WTC11 (cell line): ENCODE measurements around the gene HMGXB4. TPM values are rescaled to one million over a fixed set of nuclear protein-coding genes. Genes with fewer than 3 reads are reported as not detected.

Source experiments
- ATAC-seq: fragments of 200-7000 bp; cut with Tn5 transposase; 2 replicates; pipeline ENCODE4 v1.10.0; 2021; ENCODE audit warnings: mild to moderate bottlenecking, moderate library complexity
- CTCF ChIA-PET: fragments of 300-600 bp; sonication (Branson Sonifier 250); formaldehyde crosslinking; loops from one replicate; lab custom pipeline; 2021; ENCODE audit warnings: antibody characterized with exemption; lab: Charles Lee
- POLR2A ChIA-PET: fragments of 350-600 bp; sonication (Branson Sonifier 250); formaldehyde crosslinking; loops from one replicate; lab custom pipeline; 2021; ENCODE audit warnings: antibody characterized with exemption; lab: Charles Lee
- DNase-seq: peaks from one replicate; pipeline ENCODE4 v3.0.0; 2021; ENCODE audit warnings: low spot score
- H3K27ac Mint-ChIP-seq: 2 replicates; pipeline ENCODE4 v1.8.0; 2021; ENCODE audit warnings: mixed read lengths
- H3K27me3 Mint-ChIP-seq: 2 replicates; pipeline ENCODE4 v1.8.0; 2021; ENCODE audit warnings: low read depth, mild to moderate bottlenecking, moderate library complexity, mixed read lengths
- H3K36me3 Mint-ChIP-seq: 2 replicates; pipeline ENCODE4 v1.8.0; 2021; ENCODE audit warnings: mixed read lengths
- H3K4me1 Mint-ChIP-seq: 2 replicates; pipeline ENCODE4 v1.8.0; 2022; ENCODE audit warnings: mixed read lengths
- H3K4me3 Mint-ChIP-seq: 2 replicates; pipeline ENCODE4 v1.8.0; 2021; ENCODE audit warnings: mild to moderate bottlenecking, moderate library complexity, mixed read lengths
- H3K9me3 Mint-ChIP-seq: 2 replicates; pipeline ENCODE4 v1.8.0; 2021; ENCODE audit warnings: mixed read lengths
- ATF1 ChIP-seq: sonication (generic); formaldehyde crosslinking; IDR thresholded peaks from 2 replicates; pipeline ENCODE4 v1.8.1; 2023; ENCODE audit warnings: mild to moderate bottlenecking, moderate library complexity, missing genetic modification reagents
- E2F5 ChIP-seq: sonication (generic); formaldehyde crosslinking; IDR thresholded peaks from 2 replicates; pipeline ENCODE4 v1.8.1; 2022; ENCODE audit warnings: mild to moderate bottlenecking, moderate library complexity, missing genetic modification reagents
- MAX ChIP-seq: sonication (generic); formaldehyde crosslinking; IDR thresholded peaks from 2 replicates; pipeline ENCODE4 v1.8.0; 2022; ENCODE audit warnings: mild to moderate bottlenecking, missing genetic modification reagents
- MYBL2 ChIP-seq: sonication (generic); formaldehyde crosslinking; IDR thresholded peaks from 2 replicates; pipeline ENCODE4 v1.8.1; 2023; ENCODE audit warnings: mild to moderate bottlenecking, moderate library complexity, missing genetic modification reagents
- PREB ChIP-seq: sonication (generic); formaldehyde crosslinking; IDR thresholded peaks from 2 replicates; pipeline ENCODE4 v1.8.1; 2022; ENCODE audit warnings: mild to moderate bottlenecking, missing genetic modification reagents, moderate library complexity, borderline replicate concordance
- RORB ChIP-seq: fragments of 250-450 bp; sonication (Bioruptor Pico); IDR thresholded peaks from 2 replicates; pipeline ENCODE4 v1.9.0; 2021; ENCODE audit warnings: mild to moderate bottlenecking
- SOX15 ChIP-seq: fragments of 250-450 bp; sonication (Bioruptor Pico); IDR thresholded peaks from 2 replicates; pipeline ENCODE4 v1.9.0; 2021; ENCODE audit warnings: mild to moderate bottlenecking
- STAT6 ChIP-seq: sonication (generic); formaldehyde crosslinking; conservative IDR thresholded peaks from 2 replicates; pipeline ENCODE4 v1.8.1; 2023; ENCODE audit warnings: mild to moderate bottlenecking, low read depth, missing genetic modification reagents, moderate library complexity
- ZBTB21 ChIP-seq: sonication (generic); formaldehyde crosslinking; IDR thresholded peaks from 2 replicates; pipeline ENCODE4 v1.8.1; 2023; ENCODE audit warnings: mild to moderate bottlenecking, missing genetic modification reagents, borderline replicate concordance
- ZNF121 ChIP-seq: sonication (generic); formaldehyde crosslinking; IDR thresholded peaks from 2 replicates; pipeline ENCODE4 v1.8.0; 2023; ENCODE audit warnings: missing genetic modification reagents
- ZNF138 ChIP-seq: sonication (generic); formaldehyde crosslinking; conservative IDR thresholded peaks from 2 replicates; pipeline ENCODE4 v1.8.1; 2022; ENCODE audit warnings: mild to moderate bottlenecking, moderate library complexity, missing genetic modification reagents
- ZNF423 ChIP-seq: fragments of 250-450 bp; sonication (Bioruptor Pico); IDR thresholded peaks from 2 replicates; pipeline ENCODE4 v2.1.2; 2022; ENCODE audit warnings: mild to moderate bottlenecking, moderate library complexity
- ZNF425 ChIP-seq: fragments of 250-450 bp; sonication (Bioruptor Pico); conservative IDR thresholded peaks from 2 replicates; pipeline ENCODE4 v1.9.0; 2021; ENCODE audit warnings: mild to moderate bottlenecking
- ZSCAN18 ChIP-seq: fragments of 250-450 bp; sonication (Bioruptor Pico); IDR thresholded peaks from 2 replicates; pipeline ENCODE4 v2.1.2; 2022; ENCODE audit warnings: mild to moderate bottlenecking, moderate library complexity
- total RNA-seq: library from RNA; stranded (reverse); gene quantifications from 3 replicates; pipeline ENCODE4 v1.2.3, GENCODE V29; 2021
- TF ChIP-seq, protein P1 (sequence below): fragments of 250-450 bp; sonication (Bioruptor Pico); IDR thresholded peaks from 2 replicates; pipeline ENCODE4 v1.9.0; 2021; ENCODE audit warnings: mild to moderate bottlenecking
- TF ChIP-seq, protein P2 (sequence below): fragments of 250-450 bp; sonication (Bioruptor Pico); IDR thresholded peaks from 2 replicates; pipeline ENCODE4 v1.9.0; 2021; ENCODE audit warnings: mild to moderate bottlenecking, borderline replicate concordance

The HMGXB4 gene
- total RNA-seq, 1 experiment from 2014 or later = 42.1 TPM

- ATAC-seq = no peak
- peak overlapping the region; percentile 99 for H3K27ac Mint-ChIP-seq
- peaks cover 5% of the 10 kb centered on the region for H3K4me1 Mint-ChIP-seq
- H3K9me3 Mint-ChIP-seq = no peaks in the 10 kb centered on the region
- peak overlapping the region; percentile 81 for H3K4me3 Mint-ChIP-seq
- TF ChIP-seq MYBL2 (CRISPR knock-in tag) (no peak), STAT6 (no peak), ZBTB21 (no peak), ZNF425 (CRISPR knock-in tag) (no peak), ZNF423 (no peak), ZNF121 (CRISPR knock-in tag) (peak; percentile 99), RORB (CRISPR knock-in tag) (no peak)
- H3K36me3 Mint-ChIP-seq = peaks cover 19% of the 10 kb centered on the region
- no peaks in the 10 kb centered on the region for H3K27me3 Mint-ChIP-seq
- ChIA-PET POLR2A (no interaction called here), CTCF (interaction anchor here (0.6 to 1.6 kb wide), 9 partner anchors 11 to 766 kb away, joined by 3 to 12 read pairs (median 4); no protein-coding TSS in a partner anchor)
- no peak for DNase-seq
These were observed 42.0 kb downstream of the HMGXB4 start for GRCh38 chr22:35299217-35299672.

- POLR2A ChIA-PET = no interaction called here
- CTCF ChIA-PET = interaction anchor here (0.6 to 1.6 kb wide), 10 partner anchors 10 to 766 kb away, joined by 3 to 12 read pairs (median 4); no protein-coding TSS in a partner anchor
- H3K36me3 Mint-ChIP-seq = peaks cover 16% of the 10 kb centered on the region
- TF ChIP-seq ATF1 (CRISPR knock-in tag) = no peak
- TF ChIP-seq, protein P1, sequence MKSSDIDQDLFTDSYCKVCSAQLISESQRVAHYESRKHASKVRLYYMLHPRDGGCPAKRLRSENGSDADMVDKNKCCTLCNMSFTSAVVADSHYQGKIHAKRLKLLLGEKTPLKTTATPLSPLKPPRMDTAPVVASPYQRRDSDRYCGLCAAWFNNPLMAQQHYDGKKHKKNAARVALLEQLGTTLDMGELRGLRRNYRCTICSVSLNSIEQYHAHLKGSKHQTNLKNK = no peak
- no peak for TF ChIP-seq ZSCAN18 (CRISPR knock-in tag)
- TF ChIP-seq SOX15 = no peak
- TF ChIP-seq MAX (CRISPR knock-in tag) = peak; percentile 76; the same call in 1 of the 2 replicates
- no peak for TF ChIP-seq ZNF121 (CRISPR knock-in tag)
- peak; percentile 70 for TF ChIP-seq E2F5
- TF ChIP-seq ZNF138 (CRISPR knock-in tag) = no peak
- TF ChIP-seq, protein P2, sequence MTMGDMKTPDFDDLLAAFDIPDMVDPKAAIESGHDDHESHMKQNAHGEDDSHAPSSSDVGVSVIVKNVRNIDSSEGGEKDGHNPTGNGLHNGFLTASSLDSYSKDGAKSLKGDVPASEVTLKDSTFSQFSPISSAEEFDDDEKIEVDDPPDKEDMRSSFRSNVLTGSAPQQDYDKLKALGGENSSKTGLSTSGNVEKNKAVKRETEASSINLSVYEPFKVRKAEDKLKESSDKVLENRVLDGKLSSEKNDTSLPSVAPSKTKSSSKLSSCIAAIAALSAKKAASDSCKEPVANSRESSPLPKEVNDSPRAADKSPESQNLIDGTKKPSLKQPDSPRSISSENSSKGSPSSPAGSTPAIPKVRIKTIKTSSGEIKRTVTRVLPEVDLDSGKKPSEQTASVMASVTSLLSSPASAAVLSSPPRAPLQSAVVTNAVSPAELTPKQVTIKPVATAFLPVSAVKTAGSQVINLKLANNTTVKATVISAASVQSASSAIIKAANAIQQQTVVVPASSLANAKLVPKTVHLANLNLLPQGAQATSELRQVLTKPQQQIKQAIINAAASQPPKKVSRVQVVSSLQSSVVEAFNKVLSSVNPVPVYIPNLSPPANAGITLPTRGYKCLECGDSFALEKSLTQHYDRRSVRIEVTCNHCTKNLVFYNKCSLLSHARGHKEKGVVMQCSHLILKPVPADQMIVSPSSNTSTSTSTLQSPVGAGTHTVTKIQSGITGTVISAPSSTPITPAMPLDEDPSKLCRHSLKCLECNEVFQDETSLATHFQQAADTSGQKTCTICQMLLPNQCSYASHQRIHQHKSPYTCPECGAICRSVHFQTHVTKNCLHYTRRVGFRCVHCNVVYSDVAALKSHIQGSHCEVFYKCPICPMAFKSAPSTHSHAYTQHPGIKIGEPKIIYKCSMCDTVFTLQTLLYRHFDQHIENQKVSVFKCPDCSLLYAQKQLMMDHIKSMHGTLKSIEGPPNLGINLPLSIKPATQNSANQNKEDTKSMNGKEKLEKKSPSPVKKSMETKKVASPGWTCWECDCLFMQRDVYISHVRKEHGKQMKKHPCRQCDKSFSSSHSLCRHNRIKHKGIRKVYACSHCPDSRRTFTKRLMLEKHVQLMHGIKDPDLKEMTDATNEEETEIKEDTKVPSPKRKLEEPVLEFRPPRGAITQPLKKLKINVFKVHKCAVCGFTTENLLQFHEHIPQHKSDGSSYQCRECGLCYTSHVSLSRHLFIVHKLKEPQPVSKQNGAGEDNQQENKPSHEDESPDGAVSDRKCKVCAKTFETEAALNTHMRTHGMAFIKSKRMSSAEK (CRISPR knock-in tag) = 0 out of 2 replicates have a peak, but pooled peaks have one; percentile 39
- TF ChIP-seq MYBL2 (CRISPR knock-in tag) = peak; percentile 92
- no peak for TF ChIP-seq ZNF425 (CRISPR knock-in tag)
- TF ChIP-seq PREB = no peak
These were observed 42.6 kb downstream of the HMGXB4 start, which contains the start of gene TOM1 for GRCh38 chr22:35299673-35300499. Gene TOM1 (plus strand): TSS chr22:35299894. CDS start chr22:35299929, 35 bp downstream.

More at GRCh38 chr22:35299673-35300499, 42.6 kb downstream of the HMGXB4 start, which contains the start of gene TOM1:
- ATAC-seq (peak; percentile 95), DNase-seq (peak; percentile 98)
- peak within 1 kb of the TSS; percentile 99 for H3K27ac Mint-ChIP-seq
- H3K4me3 Mint-ChIP-seq = peak within 1 kb of the TSS; percentile 81
- H3K9me3 Mint-ChIP-seq = no peaks in the 10 kb centered on the region
- H3K4me1 Mint-ChIP-seq = peaks cover 5% of the 10 kb centered on the region
- no peaks in the 10 kb centered on the region for H3K27me3 Mint-ChIP-seq
